Measurements from ENCODE around the gene CAB39.

The CAB39 gene

GRCh38 chr2:230690439-230690838 is 22.2 kb upstream of the CAB39 start:
- TF ChIP-seq CTCF (IDR thresholded peaks at IDR 0.05; ENCODE audit: low read depth, low read length, missing control alignments), result no peak
- DNase-seq (ENCODE audit: extremely low read depth, low read depth), result no peak
- H3K4me3 ChIP-seq (replicated peaks; ENCODE audit: low read depth, low read length), result no peak overlapping the region

GRCh38 chr2:230691005-230691647 is 21.5 kb upstream of the CAB39 start:
- no peak overlapping the region for H3K4me3 ChIP-seq (replicated peaks; ENCODE audit: low read depth, low read length)
- no peak for TF ChIP-seq CTCF (IDR thresholded peaks at IDR 0.05; ENCODE audit: low read depth, low read length, missing control alignments)
- no peak for DNase-seq (ENCODE audit: extremely low read depth, low read depth)

- H3K4me3 ChIP-seq (replicated peaks; ENCODE audit: low read depth, low read length), result no peak overlapping the region
- TF ChIP-seq CTCF (IDR thresholded peaks at IDR 0.05; ENCODE audit: low read depth, low read length, missing control alignments), result no peak
- DNase-seq (ENCODE audit: extremely low read depth, low read depth), result no peak
These were observed 19.9 kb upstream of the CAB39 start for GRCh38 chr2:230692760-230693159.

GRCh38 chr2:230693411-230693810 is 19.2 kb upstream of the CAB39 start:
- no peak for TF ChIP-seq CTCF (IDR thresholded peaks at IDR 0.05; ENCODE audit: low read depth, low read length, missing control alignments)
- DNase-seq (ENCODE audit: extremely low read depth, low read depth), result no peak
- no peak overlapping the region for H3K4me3 ChIP-seq (replicated peaks; ENCODE audit: low read depth, low read length)

- TF ChIP-seq CTCF (IDR thresholded peaks at IDR 0.05; ENCODE audit: low read depth, low read length, missing control alignments), result no peak
- no peak for DNase-seq (ENCODE audit: extremely low read depth, low read depth)
- H3K4me3 ChIP-seq (replicated peaks; ENCODE audit: low read depth, low read length), result no peak overlapping the region
These were observed 18.4 kb upstream of the CAB39 start for GRCh38 chr2:230694241-230694640.

- no peak for TF ChIP-seq CTCF (IDR thresholded peaks at IDR 0.05; ENCODE audit: low read depth, low read length, missing control alignments)
- no peak for DNase-seq (ENCODE audit: extremely low read depth, low read depth)
- H3K4me3 ChIP-seq (replicated peaks; ENCODE audit: low read depth, low read length), result no peak overlapping the region
These were observed 17.1 kb upstream of the CAB39 start for GRCh38 chr2:230695551-230695950.

GRCh38 chr2:230696670-230697069 is 16.0 kb upstream of the CAB39 start:
- DNase-seq (ENCODE audit: extremely low read depth, low read depth), result no peak
- TF ChIP-seq CTCF (IDR thresholded peaks at IDR 0.05; ENCODE audit: low read depth, low read length, missing control alignments), result no peak
- H3K4me3 ChIP-seq (replicated peaks; ENCODE audit: low read depth, low read length), result no peak overlapping the region
